Measurements from ENCODE around the gene ESYT2.

- TF ChIP-seq CTCF (IDR thresholded peaks at IDR 0.05; ENCODE audit: poor library complexity) (no peak), EZH2 (IDR thresholded peaks at IDR 0.05; ENCODE audit: borderline replicate concordance) (no peak)
Observed at GRCh38 chr7:158774952-158775351, 54.4 kb downstream of the ESYT2 start.

Data from hepatocyte (in vitro differentiated cells).